ENCODE data around the gene TTC39B.

The TTC39B gene

GRCh38 chr9:15221746-15222145 is 85.3 kb downstream of the TTC39B start:
- DNase-seq, result no peak

GRCh38 chr9:15220658-15221318 is 86.2 kb downstream of the TTC39B start:
- no peak for DNase-seq

- no peak for DNase-seq
Observed at GRCh38 chr9:15219546-15219945, 87.5 kb downstream of the TTC39B start.

- DNase-seq, result no peak
Observed at GRCh38 chr9:15218994-15219393, 88.0 kb downstream of the TTC39B start.

- DNase-seq, result no peak
Observed at GRCh38 chr9:15213249-15213648, 93.8 kb downstream of the TTC39B start.

GRCh38 chr9:15211815-15212495 is 95.1 kb downstream of the TTC39B start:
- no peak for DNase-seq

- DNase-seq, result peak; percentile 30
Observed at GRCh38 chr9:15211160-15211814, 95.7 kb downstream of the TTC39B start.

- no peak for DNase-seq
Observed at GRCh38 chr9:15206903-15207696, 99.9 kb downstream of the TTC39B start.

- no peak for DNase-seq
Observed at GRCh38 chr9:15205632-15206420, 101.2 kb downstream of the TTC39B start.

- no peak for DNase-seq
Observed at GRCh38 chr9:15203581-15203980, 103.4 kb downstream of the TTC39B start.

GRCh38 chr9:15200111-15200510 is 106.9 kb downstream of the TTC39B start:
- DNase-seq, result no peak

- no peak for DNase-seq
Observed at GRCh38 chr9:15192856-15193255, 114.2 kb downstream of the TTC39B start.

- no peak for DNase-seq
Observed at GRCh38 chr9:15191378-15191777, 115.6 kb downstream of the TTC39B start.

- DNase-seq, result no peak
Observed at GRCh38 chr9:15189481-15189880, 117.5 kb downstream of the TTC39B start.

- DNase-seq, result no peak
Observed at GRCh38 chr9:15187589-15187988, 119.4 kb downstream of the TTC39B start.

GRCh38 chr9:15182730-15183129 is 124.3 kb downstream of the TTC39B start:
- DNase-seq, result no peak

- DNase-seq, result no peak
Observed at GRCh38 chr9:15182101-15182551, 124.9 kb downstream of the TTC39B start.

GRCh38 chr9:15180124-15180523 is 126.9 kb downstream of the TTC39B start:
- DNase-seq, result no peak

GRCh38 chr9:15178631-15179030 is 128.4 kb downstream of the TTC39B start:
- no peak for DNase-seq

- DNase-seq, result no peak
Observed at GRCh38 chr9:15176836-15177235, 130.2 kb downstream of the TTC39B start.

GRCh38 chr9:15163931-15164330 is 143.1 kb downstream of the TTC39B start:
- DNase-seq, result no peak

GRCh38 chr9:15161753-15162152 is 145.3 kb downstream of the TTC39B start:
- DNase-seq, result no peak
